Activated CD4-positive, alpha-beta T cell treated with anti-CD3 and anti-CD28 coated beads, Interleukin-2, amount 50 U/mL, for 4 hours (primary cell): ENCODE results near the gene AK5.
A peak's percentile ranks its signal among the peaks of the same experiment; 100 is the strongest.

ENCODE experiments used
- DNase-seq, 2 experiments: peaks; one replicate each; pipeline ENCODE4 v3.0.0-alpha.2; 2020

The AK5 gene

GRCh38 chr1:77281491-77282186 lies at the start of gene AK5:
AK5 (plus strand) TSS chr1:77282019; CDS start chr1:77282314, 295 bp downstream.
- DNase-seq: peak; percentile 36 to 39

GRCh38 chr1:77232829-77233228 lies 49.0 kb upstream of the AK5 start:
- DNase-seq: no peak

- no peak for DNase-seq
These were observed 47.7 kb upstream of the AK5 start for GRCh38 chr1:77234096-77234495.

- DNase-seq: no peak
These were observed 46.9 kb upstream of the AK5 start for GRCh38 chr1:77234943-77235342.

- DNase-seq: no peak
These were observed 43.4 kb upstream of the AK5 start for GRCh38 chr1:77238462-77238861.

GRCh38 chr1:77239311-77239710 lies 42.5 kb upstream of the AK5 start:
- no peak for DNase-seq

GRCh38 chr1:77245830-77246229 lies 36.0 kb upstream of the AK5 start:
- DNase-seq: no peak

- no peak for DNase-seq
These were observed 31.7 kb upstream of the AK5 start for GRCh38 chr1:77250126-77250525.

GRCh38 chr1:77253211-77253610 lies 28.6 kb upstream of the AK5 start:
- no peak for DNase-seq

GRCh38 chr1:77263708-77264107 lies 18.1 kb upstream of the AK5 start:
- no peak for DNase-seq

GRCh38 chr1:77265180-77265579 lies 16.6 kb upstream of the AK5 start:
- DNase-seq: no peak

GRCh38 chr1:77267035-77267434 lies 14.8 kb upstream of the AK5 start:
- DNase-seq: no peak

- DNase-seq: no peak
These were observed 9.8 kb upstream of the AK5 start for GRCh38 chr1:77271852-77272580.

- no peak for DNase-seq
These were observed 7.9 kb upstream of the AK5 start for GRCh38 chr1:77273891-77274290.

- no peak for DNase-seq
These were observed 6.6 kb upstream of the AK5 start for GRCh38 chr1:77275194-77275593.

- no peak for DNase-seq
These were observed 4.9 kb upstream of the AK5 start for GRCh38 chr1:77276941-77277340.

GRCh38 chr1:77279929-77280328 lies 1.9 kb upstream of the AK5 start:
- no peak for DNase-seq

GRCh38 chr1:77280962-77281361 lies 857 bp upstream of the AK5 start:
- DNase-seq: no peak

GRCh38 chr1:77282187-77282865 lies 507 bp downstream of the AK5 start:
- DNase-seq: peak; percentile 8 to 17

- DNase-seq: peak; percentile 8 to 20
These were observed 1.2 kb downstream of the AK5 start for GRCh38 chr1:77282866-77283539.

GRCh38 chr1:77283701-77284425 lies 2.0 kb downstream of the AK5 start:
- no peak for DNase-seq

- no peak for DNase-seq
These were observed 5.7 kb downstream of the AK5 start for GRCh38 chr1:77287535-77287934.

- no peak for DNase-seq
These were observed 6.5 kb downstream of the AK5 start for GRCh38 chr1:77288275-77288674.
